CD4-positive, alpha-beta T cell (primary cell): Measurements from ENCODE around the gene BAG3. TPM values are rescaled to one million over a fixed set of nuclear protein-coding genes. Genes with fewer than 3 reads are reported as not detected.

Experiments
- ATAC-seq: fragments of 200-7000 bp; cut with Tn5 transposase; one replicate; pipeline ENCODE4 v1.10.0; 2022; ENCODE audit warnings: mild to moderate bottlenecking; ENCODE audit not compliant: poor library complexity
- CTCF ChIA-PET: fragments of 350-600 bp; sonication (Branson Sonifier 250); formaldehyde crosslinking; loops from one replicate; lab custom pipeline; 2021; ENCODE audit warnings: antibody characterized with exemption, inconsistent platforms; lab: Charles Lee
- POLR2A ChIA-PET: fragments of 350-600 bp; sonication (Branson Sonifier 250); formaldehyde crosslinking; loops from one replicate; lab custom pipeline; 2021; ENCODE audit warnings: antibody characterized with exemption, inconsistent platforms; lab: Charles Lee
- DNase-seq, 14 experiments: peaks; one replicate each; pipeline ENCODE4 v3.0.0-alpha.2; 2013 to 2020; ENCODE audit warnings: mixed read lengths in 2 of 14
- H3K27ac ChIP-seq, 2 donors: one replicate each; pipeline versions ENCODE4 v1.5.1 to v1.7.0; 2013; ENCODE audit warnings: low read length in 2 of 2, low read depth in 1 of 2, mild to moderate bottlenecking in 1 of 2
- H3K27me3 ChIP-seq, 2 experiments: 1 replicate in 1 of 2; 2 replicates in 1 of 2; pipeline versions ENCODE4 v1.6.1 to v1.7.0; 2013; ENCODE audit warnings: low read length in 2 of 2, control low read depth in 1 of 2, mild to moderate bottlenecking in 1 of 2, moderate library complexity in 1 of 2; ENCODE audit not compliant: insufficient read depth in 2 of 2, control insufficient read depth in 1 of 2
- H3K36me3 ChIP-seq: one replicate; pipeline ENCODE4 v1.6.1; 2013; ENCODE audit warnings: low read length, control low read depth; ENCODE audit not compliant: insufficient read depth
- H3K4me1 ChIP-seq: one replicate; pipeline ENCODE4 v1.6.1; 2013; ENCODE audit warnings: low read length, control low read depth; ENCODE audit not compliant: insufficient read depth
- H3K4me3 ChIP-seq: one replicate; pipeline ENCODE4 v1.5.1; 2013; ENCODE audit warnings: mild to moderate bottlenecking, low read length, moderate library complexity
- H3K9me3 ChIP-seq, 2 experiments: 1 replicate in 1 of 2; 2 replicates in 1 of 2; pipeline versions ENCODE4 v1.6.1 to v1.7.0; 2013; ENCODE audit warnings: low read length in 2 of 2, mild to moderate bottlenecking in 2 of 2, control low read depth in 1 of 2, moderate library complexity in 1 of 2; ENCODE audit not compliant: control insufficient read depth in 1 of 2, insufficient read depth in 1 of 2
- H3K27ac Mint-ChIP-seq: one replicate; pipeline ENCODE4 v1.8.0; 2020; ENCODE audit warnings: mixed read lengths
- H3K27me3 Mint-ChIP-seq: one replicate; pipeline ENCODE4 v1.8.0; 2021; ENCODE audit warnings: mixed read lengths
- H3K36me3 Mint-ChIP-seq: one replicate; pipeline ENCODE4 v1.8.0; 2021; ENCODE audit warnings: low read depth, mixed read lengths
- H3K4me1 Mint-ChIP-seq: one replicate; pipeline ENCODE4 v1.8.0; 2021; ENCODE audit warnings: low read depth, mixed read lengths
- H3K4me3 Mint-ChIP-seq: one replicate; pipeline ENCODE4 v1.8.0; 2020; ENCODE audit warnings: mild to moderate bottlenecking, mixed read lengths
- H3K9me3 Mint-ChIP-seq: one replicate; pipeline ENCODE4 v1.8.0; 2020; ENCODE audit warnings: mixed read lengths
- intact Hi-C, 2 experiments: fragments of 100-400 bp; cut with DNase I in 1 of 2; cut with micrococcal nuclease in 1 of 2; formaldehyde crosslinking; loops; one replicate each; pipeline versions ENCODE4 v1.15.1 to v1.9.0; 2023 to 2025; cut with DNase I, micrococcal nuclease
- total RNA-seq, 174 experiments: library from RNA in 2 of 174; stranded (reverse) in 2 of 174; gene quantifications; one replicate each; pipeline ENCODE4 v1.2.3 and lab custom pipeline; 2021 to 2026
- TF ChIP-seq, protein P1 (sequence below): fragments of 200-600 bp; IDR thresholded peaks from one replicate; pipeline ENCODE4 v1.8.0; 2022; ENCODE audit warnings: antibody characterized with exemption, mild to moderate bottlenecking

Gene BAG3
- total RNA-seq, 2 experiments from 2014 or later, result 65.1 to 65.8 TPM

DNA sequence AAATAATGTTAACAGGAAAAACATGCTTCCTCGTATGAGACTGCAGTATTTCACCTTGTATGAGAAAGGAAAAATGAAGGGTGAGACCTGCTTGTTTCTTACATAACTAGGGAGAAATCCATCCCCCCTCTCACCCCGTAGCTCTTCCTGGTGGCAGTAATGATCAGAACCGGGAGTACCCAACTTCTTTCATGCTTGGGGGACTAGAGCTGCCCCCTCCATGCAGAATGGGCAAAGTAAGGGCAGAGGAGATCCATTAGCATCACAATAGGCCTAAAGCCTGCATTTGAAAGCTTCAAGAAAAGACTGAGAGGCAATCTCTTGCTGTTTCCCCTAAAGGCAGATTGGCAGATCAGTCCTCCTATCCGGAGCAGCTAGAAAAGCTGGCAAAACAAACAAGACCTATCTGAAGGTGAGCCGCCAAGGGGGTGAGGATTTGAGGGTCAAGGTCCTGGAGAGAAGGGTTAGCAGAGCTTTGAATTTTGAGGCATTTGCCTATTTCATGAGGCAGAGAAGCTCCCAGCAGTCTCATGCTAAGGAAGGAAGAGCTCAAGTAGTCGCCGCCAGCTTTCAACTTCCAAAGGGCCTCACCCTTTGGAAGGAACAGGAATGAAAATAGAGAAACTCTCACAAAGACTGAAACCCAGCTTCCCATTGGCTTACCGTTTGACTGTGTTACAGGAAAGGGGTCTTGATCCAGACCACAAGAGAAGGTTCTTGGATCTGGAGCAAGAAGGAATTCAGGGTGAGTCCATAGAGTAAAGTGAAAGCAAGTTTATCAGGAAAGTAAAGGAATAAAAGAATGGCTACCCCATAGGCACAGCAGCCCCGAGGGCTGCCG lies 36.2 kb downstream of the BAG3 start:
- ChIA-PET CTCF (interaction anchor here (0.5 to 2.3 kb wide), 25 partner anchors 10 to 185 kb away, joined by 3 to 20 read pairs (median 3); partner anchors contain the start of genes BAG3, INPP5F, MCMBP and RGS10), POLR2A (interaction anchor here (0.6 to 1.4 kb wide), 5 partner anchors 39 to 551 kb away, joined by 3 to 8 read pairs (median 3); partner anchors contain the start of gene INPP5F)
- TF ChIP-seq, protein P1, sequence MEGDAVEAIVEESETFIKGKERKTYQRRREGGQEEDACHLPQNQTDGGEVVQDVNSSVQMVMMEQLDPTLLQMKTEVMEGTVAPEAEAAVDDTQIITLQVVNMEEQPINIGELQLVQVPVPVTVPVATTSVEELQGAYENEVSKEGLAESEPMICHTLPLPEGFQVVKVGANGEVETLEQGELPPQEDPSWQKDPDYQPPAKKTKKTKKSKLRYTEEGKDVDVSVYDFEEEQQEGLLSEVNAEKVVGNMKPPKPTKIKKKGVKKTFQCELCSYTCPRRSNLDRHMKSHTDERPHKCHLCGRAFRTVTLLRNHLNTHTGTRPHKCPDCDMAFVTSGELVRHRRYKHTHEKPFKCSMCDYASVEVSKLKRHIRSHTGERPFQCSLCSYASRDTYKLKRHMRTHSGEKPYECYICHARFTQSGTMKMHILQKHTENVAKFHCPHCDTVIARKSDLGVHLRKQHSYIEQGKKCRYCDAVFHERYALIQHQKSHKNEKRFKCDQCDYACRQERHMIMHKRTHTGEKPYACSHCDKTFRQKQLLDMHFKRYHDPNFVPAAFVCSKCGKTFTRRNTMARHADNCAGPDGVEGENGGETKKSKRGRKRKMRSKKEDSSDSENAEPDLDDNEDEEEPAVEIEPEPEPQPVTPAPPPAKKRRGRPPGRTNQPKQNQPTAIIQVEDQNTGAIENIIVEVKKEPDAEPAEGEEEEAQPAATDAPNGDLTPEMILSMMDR, result no peak
- Mint-ChIP-seq H3K4me1 (peaks cover 16% of the 10 kb centered on the region), H3K27me3 (no peaks in the 10 kb centered on the region), H3K4me3 (peak overlapping the region; percentile 25), H3K36me3 (no peaks in the 10 kb centered on the region), H3K9me3 (no peaks in the 10 kb centered on the region), H3K27ac (peak overlapping the region; percentile 60)
- Histone ChIP-seq H3K9me3 (no peaks in the 10 kb centered on the region), H3K4me1 (peaks cover 7% of the 10 kb centered on the region), H3K27me3 (no peaks in the 10 kb centered on the region), H3K36me3 (no peaks in the 10 kb centered on the region), H3K27ac (no peak overlapping the region), H3K4me3 (no peak overlapping the region)
- DNase-seq, result no peak
- no peak for ATAC-seq
- intact Hi-C loops, result loop anchor here (2.0 to 5.0 kb wide), 4 partner anchors 37 to 650 kb away; no protein-coding TSS in a partner anchor

DNA sequence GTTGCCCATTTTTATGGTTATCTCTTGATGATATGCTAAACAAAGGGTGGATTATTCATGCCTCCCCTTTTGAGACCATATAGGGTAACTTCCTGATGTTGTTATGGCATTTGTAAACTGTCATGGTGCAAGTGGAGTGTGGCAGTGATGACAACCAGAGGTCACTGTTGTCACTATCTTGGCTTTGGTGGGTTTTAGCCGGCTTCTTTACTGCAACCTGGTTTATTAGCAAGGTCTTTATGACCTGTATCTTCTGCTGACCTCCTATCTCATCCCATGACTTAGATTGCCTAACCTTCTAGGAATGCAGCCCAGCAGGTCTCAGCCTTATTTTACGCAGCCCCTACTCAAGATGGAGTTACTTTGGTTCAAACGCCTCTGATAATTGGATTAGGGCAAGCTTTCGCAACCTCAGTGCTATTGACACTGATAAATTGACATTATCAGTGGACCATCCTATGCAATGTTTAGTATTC lies 36.9 kb downstream of the BAG3 start:
- Histone ChIP-seq H3K27me3 (no peaks in the 10 kb centered on the region), H3K9me3 (no peaks in the 10 kb centered on the region), H3K27ac (no peak overlapping the region), H3K36me3 (no peaks in the 10 kb centered on the region), H3K4me1 (peaks cover 7% of the 10 kb centered on the region), H3K4me3 (no peak overlapping the region)
- Mint-ChIP-seq H3K27me3 (no peaks in the 10 kb centered on the region), H3K4me3 (no peak overlapping the region), H3K4me1 (peaks cover 15% of the 10 kb centered on the region), H3K27ac (no peak overlapping the region), H3K36me3 (no peaks in the 10 kb centered on the region), H3K9me3 (no peaks in the 10 kb centered on the region)
- POLR2A ChIA-PET, result interaction anchor here (1.3 kb wide), 2 partner anchors 38 to 145 kb away, joined by 3 to 8 read pairs; partner anchors contain the start of gene INPP5F
- TF ChIP-seq, protein P1, result no peak
- ATAC-seq (no peak), DNase-seq (peak in 1 of 14 experiments; percentile 19)
- CTCF ChIA-PET, result interaction anchor here (2.3 kb wide), 1 partner anchor 172 kb away, joined by 11 read pairs; no protein-coding TSS in a partner anchor
- intact Hi-C loops, result loop anchor here in 1 of 2 experiments (2.0 to 5.0 kb wide), 2 partner anchors 37 to 649 kb away; no protein-coding TSS in a partner anchor

DNA sequence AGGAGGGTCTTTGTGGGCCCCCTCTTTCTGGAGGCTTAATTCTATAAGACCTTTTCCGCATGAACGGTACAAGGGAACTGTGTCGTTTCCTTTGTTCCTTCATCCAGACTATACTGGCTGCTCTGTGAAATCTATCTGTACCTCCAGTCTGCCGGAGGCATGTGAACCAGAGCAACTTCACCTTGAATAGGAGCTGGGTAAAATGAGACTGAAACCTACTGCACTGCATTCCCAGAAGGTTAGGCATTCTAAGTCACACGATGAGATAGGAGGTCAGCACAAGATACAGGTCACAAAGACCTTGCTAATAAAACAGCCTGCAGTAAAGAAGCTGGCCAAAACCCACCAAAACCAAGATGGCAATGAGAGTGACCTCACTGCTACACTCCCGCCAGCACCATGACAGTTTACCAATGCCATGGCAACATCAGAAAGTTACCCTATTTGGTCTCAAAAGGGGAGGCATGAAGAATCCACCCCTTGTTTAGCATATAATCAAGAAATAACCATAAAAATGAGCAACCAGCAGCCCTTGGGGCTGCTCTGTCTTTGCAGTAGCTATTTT lies 37.9 kb downstream of the BAG3 start:
- H3K27me3 ChIP-seq, result no peaks in the 10 kb centered on the region
- Mint-ChIP-seq H3K36me3 (no peaks in the 10 kb centered on the region), H3K27ac (no peak overlapping the region), H3K9me3 (no peaks in the 10 kb centered on the region), H3K27me3 (no peaks in the 10 kb centered on the region), H3K4me3 (no peak overlapping the region), H3K4me1 (peaks cover 15% of the 10 kb centered on the region)
- intact Hi-C loops, result loop anchor here in 1 of 2 experiments (2.0 to 5.0 kb wide), 2 partner anchors 36 to 648 kb away; no protein-coding TSS in a partner anchor
- no peaks in the 10 kb centered on the region for H3K36me3 ChIP-seq
- no peak overlapping the region for H3K27ac ChIP-seq
- ATAC-seq (no peak), DNase-seq (no peak)
- H3K4me3 ChIP-seq, result no peak overlapping the region
- TF ChIP-seq, protein P1, result no peak
- ChIA-PET CTCF (no interaction called here), POLR2A (no interaction called here)
- H3K9me3 ChIP-seq, result no peaks in the 10 kb centered on the region
- peaks cover 7% of the 10 kb centered on the region for H3K4me1 ChIP-seq
